HCT116 (cell line): ENCODE measurements around the gene TEX29.

Experiments used
- ATF3 ChIP-seq: IDR thresholded peaks from 2 replicates; pipeline ENCODE4 v1.6.1; 2012
- CEBPB ChIP-seq: IDR thresholded peaks from 2 replicates; pipeline ENCODE4 v1.6.1; 2012; ENCODE audit warnings: low read depth
- CTCF ChIP-seq, 3 experiments: fragments of 200-600 bp in 1 of 3; sonication (generic) in 1 of 3; IDR thresholded peaks in 2 of 3; conservative IDR thresholded peaks in 1 of 3; 2 replicates each; pipeline ENCODE4 v1.5.1; 2012 to 2017; ENCODE audit warnings: low read depth in 2 of 3, low read length in 2 of 3, antibody characterized with exemption in 1 of 3, borderline replicate concordance in 1 of 3, control low read depth in 1 of 3, mild to moderate bottlenecking in 1 of 3, mixed read lengths in 1 of 3, mixed run types in 1 of 3, moderate library complexity in 1 of 3; ENCODE audit not compliant: insufficient read depth in 1 of 3
- EGR1 ChIP-seq: IDR thresholded peaks from 2 replicates; pipeline ENCODE4 v1.6.1; 2012; ENCODE audit warnings: low read depth
- EZH2phosphoT487 ChIP-seq: fragments of 200-600 bp; IDR thresholded peaks from 2 replicates; pipeline ENCODE4 v1.6.1; 2018; ENCODE audit warnings: antibody characterized with exemption, borderline replicate concordance
- MAX ChIP-seq: IDR thresholded peaks from 2 replicates; pipeline ENCODE4 v1.6.1; 2012
- POLR2A ChIP-seq: IDR thresholded peaks from 2 replicates; pipeline ENCODE4 v1.7.0; 2011; ENCODE audit warnings: borderline replicate concordance; ENCODE audit not compliant: insufficient read depth, insufficient read length; ENCODE audit errors: extremely low read depth
- POLR2AphosphoS5 ChIP-seq: IDR thresholded peaks from 2 replicates; pipeline ENCODE4 v1.6.1; 2011; ENCODE audit warnings: mild to moderate bottlenecking, low read depth, low read length, moderate library complexity
- REST ChIP-seq: IDR thresholded peaks from 2 replicates; pipeline ENCODE4 v1.6.1; 2012; ENCODE audit warnings: low read depth
- ZFX ChIP-seq: fragments of 450-650 bp; IDR thresholded peaks from 2 replicates; pipeline ENCODE4 v1.6.1; 2017
- ZNF274 ChIP-seq: fragments of 200-500 bp; sonication (Bioruptor generic); IDR thresholded peaks from 2 replicates; pipeline ENCODE4 v1.6.1; 2014; ENCODE audit warnings: mild to moderate bottlenecking, low read depth, low read length, inconsistent platforms

GRCh38 chr13:111390522-111391270 is 70.3 kb downstream of the TEX29 start:
- TF ChIP-seq CEBPB (no peak), REST (no peak), CTCF (IDR thresholded peaks at IDR 0.05 in 2 of 3, conservative IDR thresholded peaks at IDR 0.05 in 1 of 3; ENCODE audit: borderline replicate concordance in 1 of 3, insufficient read depth in 1 of 3, low read depth in 2 of 3, low read length in 2 of 3) (no peak), POLR2A (no peak), MAX (no peak), ZFX (no peak), POLR2AphosphoS5 (no peak), EZH2phosphoT487 (no peak), ATF3 (no peak), EGR1 (no peak), ZNF274 (no peak)
